PFSK-1 (cell line): ENCODE measurements around the gene TM4SF20.

Experiments
- FOXP2 ChIP-seq: optimal IDR thresholded peaks from 2 replicates; pipeline ENCODE3; 2011; ENCODE audit warnings: borderline replicate concordance, control low read depth, inconsistent platforms; ENCODE audit not compliant: insufficient read depth; ENCODE audit errors: extremely low read length, extremely low read depth
- POLR2AphosphoS5 ChIP-seq: IDR thresholded peaks from 2 replicates; pipeline ENCODE4 v1.6.1; 2012; ENCODE audit warnings: low read depth, mild to moderate bottlenecking, control low read depth, low read length, moderate library complexity
- REST ChIP-seq, 2 experiments: IDR thresholded peaks; 2 replicates each; pipeline versions ENCODE4 v1.6.1 to v1.8.0; 2011 to 2012; ENCODE audit warnings: low read depth in 2 of 2, low read length in 2 of 2, control low read depth in 1 of 2, inconsistent platforms in 1 of 2, mild to moderate bottlenecking in 1 of 2, moderate library complexity in 1 of 2; ENCODE audit not compliant: insufficient read depth in 1 of 2
- SIN3A ChIP-seq: IDR thresholded peaks from 2 replicates; pipeline ENCODE4 v1.6.1; 2012; ENCODE audit warnings: mild to moderate bottlenecking, low read length, moderate library complexity, borderline replicate concordance; ENCODE audit not compliant: insufficient read depth
- TAF1 ChIP-seq: IDR thresholded peaks from 2 replicates; pipeline ENCODE4 v1.6.1; 2012; ENCODE audit warnings: low read length, control low read depth, borderline replicate concordance; ENCODE audit not compliant: insufficient read depth

The TM4SF20 gene

GRCh38 chr2:227407591-227408151 lies 28.6 kb upstream of the TM4SF20 start:
- no peak for TF ChIP-seq REST (IDR thresholded peaks at IDR 0.05; ENCODE audit: insufficient read depth in 1 of 2, low read depth in 2 of 2, low read length in 2 of 2)
- no peak for TF ChIP-seq FOXP2
- TF ChIP-seq POLR2AphosphoS5, result no peak
- TF ChIP-seq SIN3A, result no peak
- TF ChIP-seq TAF1, result no peak

GRCh38 chr2:227406177-227407031 lies 27.3 kb upstream of the TM4SF20 start:
- TF ChIP-seq POLR2AphosphoS5 (peak; percentile 39; the same call in 1 of the 2 replicates), SIN3A (no peak), REST (IDR thresholded peaks at IDR 0.05; ENCODE audit: insufficient read depth in 1 of 2, low read depth in 2 of 2, low read length in 2 of 2) (no peak)

GRCh38 chr2:227404585-227405271 lies 25.6 kb upstream of the TM4SF20 start:
- TF ChIP-seq SIN3A, result no peak
- no peak for TF ChIP-seq POLR2AphosphoS5

- TF ChIP-seq REST (IDR thresholded peaks at IDR 0.05; ENCODE audit: insufficient read depth in 1 of 2, low read depth in 2 of 2, low read length in 2 of 2), result no peak
- no peak for TF ChIP-seq FOXP2
- no peak for TF ChIP-seq SIN3A
- no peak for TF ChIP-seq TAF1
- TF ChIP-seq POLR2AphosphoS5, result no peak
These were observed 23.9 kb upstream of the TM4SF20 start for GRCh38 chr2:227402959-227403358.

- TF ChIP-seq SIN3A (no peak), REST (IDR thresholded peaks at IDR 0.05; ENCODE audit: insufficient read depth in 1 of 2, low read depth in 2 of 2, low read length in 2 of 2) (no peak), TAF1 (no peak)
These were observed 23.2 kb upstream of the TM4SF20 start for GRCh38 chr2:227402321-227402720.
